H1 (cell line): ENCODE measurements around the gene DYNAP. TPM values are rescaled to one million over a fixed set of nuclear protein-coding genes. Genes with fewer than 3 reads are reported as not detected.

Experiments used
- CTCF ChIA-PET: fragments of 300-600 bp; sonication (Branson Sonifier 250); formaldehyde crosslinking; loops from one replicate; lab custom pipeline; 2021; ENCODE audit not compliant: partially characterized antibody; lab: Charles Lee
- POLR2A ChIA-PET: fragments of 300-600 bp; sonication (Branson Sonifier 250); formaldehyde crosslinking; loops from one replicate; lab custom pipeline; 2021; ENCODE audit warnings: inconsistent platforms; ENCODE audit not compliant: partially characterized antibody; lab: Charles Lee
- DNase-seq, 2 experiments: peaks; one replicate each; pipeline versions ENCODE4 v3.0.0 to v3.0.0-alpha.2; 2010 to 2022; ENCODE audit warnings: low spot score in 2 of 2, low read depth in 1 of 2, mixed read lengths in 1 of 2
- FAIRE-seq: peaks from 2 replicates; lab custom pipeline; 2011; peaks lifted over from hg19 to GRCh38; lab: Jason Lieb, UNC
- H2AFZ ChIP-seq: 2 replicates; pipeline ENCODE4 v1.8.1; 2012; ENCODE audit warnings: low read length, inconsistent platforms
- H2AK5ac ChIP-seq: 2 replicates; pipeline ENCODE4 v1.6.1; 2013; ENCODE audit warnings: low read depth, low read length
- H2BK120ac ChIP-seq: replicated peaks from 2 replicates; pipeline ENCODE3; 2013; ENCODE audit warnings: low read depth, low read length, inconsistent platforms
- H2BK12ac ChIP-seq: 2 replicates; pipeline ENCODE4 v1.6.1; 2013; ENCODE audit warnings: low read depth, low read length
- H2BK15ac ChIP-seq: 2 replicates; pipeline ENCODE4 v1.6.1; 2013; ENCODE audit warnings: low read length
- H2BK20ac ChIP-seq: 2 replicates; pipeline ENCODE4 v1.6.1; 2013; ENCODE audit warnings: low read length
- H2BK5ac ChIP-seq: 2 replicates; pipeline ENCODE4 v1.6.1; 2013; ENCODE audit warnings: low read depth, low read length
- H3K14ac ChIP-seq: 2 replicates; pipeline ENCODE4 v1.6.1; 2013; ENCODE audit warnings: inconsistent platforms; ENCODE audit not compliant: insufficient read length
- H3K18ac ChIP-seq: 2 replicates; pipeline ENCODE4 v1.6.1; 2013; ENCODE audit warnings: low read length; ENCODE audit errors: extremely low read depth
- H3K23ac ChIP-seq: 2 replicates; pipeline ENCODE4 v1.6.1; 2013; ENCODE audit warnings: inconsistent platforms; ENCODE audit not compliant: insufficient read length
- H3K23me2 ChIP-seq: 2 replicates; pipeline ENCODE4 v1.6.1; 2013; ENCODE audit warnings: low read depth, low read length
- H3K27ac ChIP-seq: 2 replicates; pipeline ENCODE4 v1.6.1; 2011; ENCODE audit warnings: low read depth, low read length, inconsistent platforms
- H3K27me3 ChIP-seq, 4 experiments: replicated peaks in 1 of 4; 1 replicate in 1 of 4; 2 replicates in 3 of 4; pipeline versions ENCODE4 v1.6.1 to v1.8.1; 2011 to 2013; ENCODE audit warnings: low read length in 3 of 4, mild to moderate bottlenecking in 3 of 4, inconsistent platforms in 2 of 4, mixed read lengths in 2 of 4, moderate library complexity in 1 of 4; ENCODE audit not compliant: control insufficient read depth in 3 of 4, insufficient read depth in 3 of 4; ENCODE audit errors: extremely low read depth in 1 of 4
- H3K36me3 ChIP-seq, 4 experiments: 2 replicates each; pipeline versions ENCODE4 v1.6.1 to v1.8.1; 2011 to 2013; ENCODE audit warnings: mild to moderate bottlenecking in 4 of 4, low read length in 3 of 4, moderate library complexity in 2 of 4, control low read depth in 1 of 4, inconsistent platforms in 1 of 4; ENCODE audit not compliant: insufficient read depth in 4 of 4, control insufficient read depth in 2 of 4
- H3K4ac ChIP-seq: replicated peaks from 2 replicates; pipeline ENCODE3; 2013; ENCODE audit warnings: low read length, low read depth, mixed read lengths, inconsistent platforms; ENCODE audit not compliant: insufficient read length
- H3K4me1 ChIP-seq, 4 experiments: replicated peaks in 1 of 4; 1 replicate in 1 of 4; 2 replicates in 3 of 4; pipeline versions ENCODE4 v1.6.1 to v1.8.1; 2011 to 2013; ENCODE audit warnings: low read length in 3 of 4, inconsistent platforms in 2 of 4, mixed read lengths in 1 of 4; ENCODE audit not compliant: insufficient read depth in 4 of 4, control insufficient read depth in 3 of 4
- H3K4me2 ChIP-seq, 2 experiments: 2 replicates each; pipeline versions ENCODE4 v1.6.1 to v1.8.1; 2011 to 2013; ENCODE audit warnings: low read depth in 2 of 2, low read length in 2 of 2, control low read depth in 1 of 2, inconsistent platforms in 1 of 2, mild to moderate bottlenecking in 1 of 2; ENCODE audit not compliant: insufficient read depth in 1 of 2
- H3K4me3 ChIP-seq, 4 experiments: fragments of 200-600, 300-600 bp in 1 of 4; sonication (generic), shearing (Covaris generic), sonication (Bioruptor Twin) in 1 of 4; 2 replicates each; pipeline versions ENCODE4 v1.5.1 to v1.8.1; 2011 to 2016; ENCODE audit warnings: low read length in 4 of 4, low read depth in 3 of 4, control low read depth in 2 of 4, inconsistent platforms in 2 of 4, mild to moderate bottlenecking in 2 of 4, mixed read lengths in 1 of 4, moderate library complexity in 1 of 4; ENCODE audit not compliant: insufficient read depth in 2 of 4; ENCODE audit errors: extremely low read depth in 1 of 4
- H3K56ac ChIP-seq: replicated peaks from 2 replicates; pipeline ENCODE3; 2013; ENCODE audit warnings: low read depth, mild to moderate bottlenecking, mixed read lengths, low read length, inconsistent platforms; ENCODE audit not compliant: insufficient read length
- H3K79me1 ChIP-seq: 2 replicates; pipeline ENCODE4 v1.6.1; 2013; ENCODE audit warnings: low read depth, low read length, control low read depth
- H3K79me2 ChIP-seq, 2 experiments: 2 replicates each; pipeline versions ENCODE4 v1.6.1 to v1.8.1; 2012 to 2013; ENCODE audit warnings: low read length in 2 of 2, mild to moderate bottlenecking in 2 of 2, inconsistent platforms in 1 of 2; ENCODE audit not compliant: insufficient read depth in 2 of 2, control insufficient read depth in 1 of 2
- H3K9ac ChIP-seq, 4 experiments: replicated peaks in 1 of 4; 1 replicate in 1 of 4; 2 replicates in 3 of 4; pipeline versions ENCODE4 v1.6.1 to v1.8.1; 2011 to 2013; ENCODE audit warnings: low read depth in 3 of 4, low read length in 3 of 4, control low read depth in 2 of 4, mild to moderate bottlenecking in 2 of 4, moderate library complexity in 2 of 4, inconsistent platforms in 1 of 4; ENCODE audit errors: extremely low read depth in 1 of 4
- H3K9me3 ChIP-seq, 2 experiments: 2 replicates each; pipeline versions ENCODE4 v1.6.1 to v1.8.1; 2012 to 2013; ENCODE audit warnings: mild to moderate bottlenecking in 2 of 2, moderate library complexity in 2 of 2, control low read depth in 1 of 2, inconsistent platforms in 1 of 2, low read depth in 1 of 2, low read length in 1 of 2, mixed read lengths in 1 of 2; ENCODE audit not compliant: insufficient read depth in 2 of 2
- H4K20me1 ChIP-seq, 2 experiments: replicated peaks in 1 of 2; 2 replicates each; pipeline versions ENCODE3 to v1.8.1; 2011 to 2013; ENCODE audit warnings: inconsistent platforms in 2 of 2, low read length in 2 of 2, mild to moderate bottlenecking in 1 of 2; ENCODE audit not compliant: insufficient read depth in 2 of 2, control insufficient read depth in 1 of 2
- H4K5ac ChIP-seq: 2 replicates; pipeline ENCODE4 v1.6.1; 2013; ENCODE audit warnings: low read length, low read depth, mixed read lengths, inconsistent platforms; ENCODE audit not compliant: insufficient read length
- H4K8ac ChIP-seq: 2 replicates; pipeline ENCODE4 v1.8.0; 2013; ENCODE audit warnings: mild to moderate bottlenecking, moderate library complexity, low read length, inconsistent platforms; ENCODE audit not compliant: insufficient read depth; ENCODE audit errors: extremely low read depth
- H4K91ac ChIP-seq: replicated peaks from 2 replicates; pipeline ENCODE3; 2013; ENCODE audit warnings: low read length, mixed read lengths, inconsistent platforms; ENCODE audit not compliant: insufficient read length
- ASH2L ChIP-seq: fragments of 200-600, 300-600 bp; sonication (generic); IDR thresholded peaks from one replicate; pipeline ENCODE4 v1.7.1; 2017; ENCODE audit warnings: low read length
- ATF2 ChIP-seq: IDR thresholded peaks from 2 replicates; pipeline ENCODE4 v1.6.1; 2012; ENCODE audit warnings: low read length, inconsistent platforms
- CBX8 ChIP-seq: fragments of 300-800, 300-1000 bp; sonication (generic); IDR thresholded peaks from 2 replicates; pipeline ENCODE4 v1.7.1; 2016; ENCODE audit warnings: low read depth, low read length, borderline replicate concordance
- HDAC6 ChIP-seq: IDR thresholded peaks from one replicate; pipeline ENCODE4 v1.7.1; 2012; ENCODE audit warnings: low read depth, mild to moderate bottlenecking, inconsistent platforms, low read length, moderate library complexity
- KDM5A ChIP-seq: fragments of 200-600 bp; IDR thresholded peaks from 2 replicates; pipeline ENCODE4 v1.7.1; 2012; ENCODE audit warnings: mild to moderate bottlenecking, low read length, inconsistent platforms, mixed read lengths
- MAFK ChIP-seq: IDR thresholded peaks from 2 replicates; pipeline ENCODE4 v1.6.1; 2012; ENCODE audit warnings: low read depth, mild to moderate bottlenecking, improper control_type of control experiment, low read length
- POU5F1 ChIP-seq: IDR thresholded peaks from 2 replicates; pipeline ENCODE4 v1.6.1; 2011; ENCODE audit warnings: low read depth, mild to moderate bottlenecking, low read length, moderate library complexity
- RNF2 ChIP-seq: fragments of 200-900, 300-1000 bp; sonication (generic); IDR thresholded peaks from 2 replicates; pipeline ENCODE4 v1.7.1; 2016; ENCODE audit warnings: borderline replicate concordance, low read depth, mild to moderate bottlenecking, antibody characterized with exemption, low read length; ENCODE audit not compliant: poor library complexity, severe bottlenecking; ENCODE audit errors: missing control alignments
- TBP ChIP-seq: IDR thresholded peaks from 2 replicates; pipeline ENCODE4 v1.6.1; 2011; ENCODE audit warnings: low read depth, low read length, improper control_type of control experiment
- WGBS, 2 experiments: shearing (Covaris generic) in 1 of 2; methylation state at CpG; one replicate each; pipeline versions ENCODE4 v1.1.6 to v1.1.7; 2013 to 2015; ENCODE audit warnings: low lambda C conversion rate in 2 of 2, mixed read lengths in 2 of 2, inconsistent platforms in 1 of 2, low coverage in 1 of 2, missing lambda C conversion rate in 1 of 2; ENCODE audit not compliant: insufficient replicate concordance in 2 of 2, insufficient coverage in 1 of 2, insufficient read length in 1 of 2; ENCODE audit errors: extremely low coverage in 1 of 2, missing lambda C conversion rate in 1 of 2; 5-methylcytosine and 5-hydroxymethylcytosine counted together
- polyA plus RNA-seq, 7 experiments: library from polyadenylated mRNA; depleted of rRNA in 3 of 7; stranded (reverse) in 5 of 7; unstranded in 2 of 7; fragments of >200 nt in 5 of 7; fragments of 200-250 nt in 2 of 7; gene quantifications; 1 replicate in 5 of 7; 2 replicates in 1 of 7; 4 replicates in 1 of 7; pipeline versions ENCODE4 v1.2.1 to v1.2.3, GENCODE V29; 2011 to 2013; ENCODE audit warnings: missing spikeins in 2 of 7, mixed read lengths in 2 of 7
- total RNA-seq: library from RNA; stranded (reverse); fragmentation: NEBNext Ultra II Directional; extraction: Animal tissue kit (Norgen Biotek cat#: 25700); gene quantifications from 2 replicates; pipeline ENCODE4 v1.2.1, GENCODE V29; 2021

DYNAP gene
- total and polyA plus RNA-seq, 2 of the 8 experiments (the other 6 are each of a cell fraction or from before 2014, with no cell fraction given): 0.22 to 1.5 TPM

DNA sequence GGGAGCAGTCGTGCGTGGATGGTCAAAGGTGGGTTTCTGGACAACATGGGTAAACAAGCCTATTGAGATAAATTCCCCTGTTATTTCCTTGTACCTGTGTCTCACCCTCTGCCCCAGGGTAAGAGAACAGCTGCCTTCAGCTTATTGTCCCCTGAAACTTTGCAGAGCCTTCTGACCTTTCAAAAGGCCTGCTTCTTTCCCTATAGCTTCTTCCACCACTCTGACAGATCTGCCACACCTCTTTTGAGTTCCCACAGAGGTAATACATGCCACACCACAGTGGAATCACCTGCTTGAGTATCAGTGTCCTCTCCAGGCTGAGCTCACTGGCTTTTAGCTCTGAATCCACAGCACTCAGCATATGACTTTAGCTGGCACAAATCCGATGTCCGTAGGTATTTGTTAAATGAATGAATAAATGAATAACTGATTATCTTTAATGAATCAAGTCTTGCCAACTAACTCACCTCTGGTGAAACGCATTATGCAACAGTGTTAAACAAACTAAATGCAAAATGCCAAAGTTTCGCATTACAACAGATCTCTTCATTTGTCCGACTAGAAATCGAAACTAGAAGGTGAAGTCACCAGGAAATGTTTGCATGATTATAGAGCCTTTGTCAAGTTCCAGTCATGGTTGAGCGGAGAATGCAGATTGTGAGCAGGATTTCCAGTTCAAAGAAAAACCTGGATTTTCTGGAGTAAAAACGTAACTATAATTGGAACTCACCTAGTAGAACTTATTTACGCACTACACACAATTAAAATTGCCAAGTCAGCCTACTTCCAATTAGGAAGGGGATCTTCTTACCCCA, 16.4 kb downstream of the DYNAP start:
- no peak overlapping the region for H2AFZ ChIP-seq
- peak overlapping the region; percentile 92 for H4K5ac ChIP-seq
- no peaks in the 10 kb centered on the region; the same call in 1 of the 2 replicates for H3K23me2 ChIP-seq
- peak overlapping the region; percentile 12 for H3K56ac ChIP-seq
- H2BK5ac ChIP-seq: peak overlapping the region; percentile 99
- no peak overlapping the region for H3K14ac ChIP-seq
- ChIA-PET POLR2A (interaction anchor here (0.9 to 1.8 kb wide), 2 partner anchors 78 to 153 kb away, joined by 3 to 15 read pairs; no protein-coding TSS in a partner anchor), CTCF (interaction anchor here (0.6 to 1.9 kb wide), 5 partner anchors 14 to 579 kb away, joined by 3 to 9 read pairs (median 4); no protein-coding TSS in a partner anchor)
- H3K27ac ChIP-seq: peak overlapping the region; percentile 82
- peak overlapping the region; percentile 63; the same call in 1 of the 2 replicates for H2BK20ac ChIP-seq
- no peaks in the 10 kb centered on the region for H4K20me1 ChIP-seq
- no peaks in the 10 kb centered on the region for H3K79me2 ChIP-seq
- H4K91ac ChIP-seq: peak overlapping the region; percentile 25
- no peaks in the 10 kb centered on the region for H3K36me3 ChIP-seq
- peak overlapping the region in 3 of 4 experiments; percentile 20 to 43 (median 29); a peak in 2 of 7 replicates for H3K9ac ChIP-seq
- peak overlapping the region; percentile 99 for H2BK12ac ChIP-seq
- H3K18ac ChIP-seq: peak overlapping the region; percentile 93
- WGBS, 2 experiments: 23% methylated on average over 11 of the region's 11 CpGs; no CpG with 5 or more reads in 1 of the 2 experiments
- H3K23ac ChIP-seq: no peak overlapping the region
- H3K4me2 ChIP-seq: peak overlapping the region; percentile 52 to 61
- H3K4me3 ChIP-seq: peak overlapping the region in 1 of 4 experiments; percentile 31; a peak in 1 of 8 replicates
- peak overlapping the region; percentile 89 for H3K4ac ChIP-seq
- H3K9me3 ChIP-seq: no peaks in the 10 kb centered on the region
- H2BK120ac ChIP-seq: peak overlapping the region; percentile 98
- peaks cover 2 to 17% (median 16%) of the 10 kb centered on the region in 4 experiments; a peak in 5 of 7 replicates for H3K4me1 ChIP-seq
- H3K27me3 ChIP-seq: no peaks in the 10 kb centered on the region
- peak; percentile 38 to 53 for DNase-seq
- no peak overlapping the region for H2BK15ac ChIP-seq
- H3K79me1 ChIP-seq: no peaks in the 10 kb centered on the region
- H2AK5ac ChIP-seq: peak overlapping the region; percentile 99; the same call in 1 of the 2 replicates
- no peak overlapping the region for H4K8ac ChIP-seq
- peak; percentile 91 for FAIRE-seq
- TF ChIP-seq ATF2 (no peak), RNF2 (no peak), POU5F1 (peak; percentile 66; the same call in 1 of the 2 replicates), ASH2L (no peak), CBX8 (no peak), TBP (peak; percentile 40; the same call in 1 of the 2 replicates), HDAC6 (no peak), KDM5A (no peak), MAFK (peak; percentile 20; the same call in 1 of the 2 replicates)
